ENCODE data around the gene MAP2K2.
A peak's percentile ranks its signal among the peaks of the same experiment; 100 is the strongest.

MAP2K2 gene

DNA sequence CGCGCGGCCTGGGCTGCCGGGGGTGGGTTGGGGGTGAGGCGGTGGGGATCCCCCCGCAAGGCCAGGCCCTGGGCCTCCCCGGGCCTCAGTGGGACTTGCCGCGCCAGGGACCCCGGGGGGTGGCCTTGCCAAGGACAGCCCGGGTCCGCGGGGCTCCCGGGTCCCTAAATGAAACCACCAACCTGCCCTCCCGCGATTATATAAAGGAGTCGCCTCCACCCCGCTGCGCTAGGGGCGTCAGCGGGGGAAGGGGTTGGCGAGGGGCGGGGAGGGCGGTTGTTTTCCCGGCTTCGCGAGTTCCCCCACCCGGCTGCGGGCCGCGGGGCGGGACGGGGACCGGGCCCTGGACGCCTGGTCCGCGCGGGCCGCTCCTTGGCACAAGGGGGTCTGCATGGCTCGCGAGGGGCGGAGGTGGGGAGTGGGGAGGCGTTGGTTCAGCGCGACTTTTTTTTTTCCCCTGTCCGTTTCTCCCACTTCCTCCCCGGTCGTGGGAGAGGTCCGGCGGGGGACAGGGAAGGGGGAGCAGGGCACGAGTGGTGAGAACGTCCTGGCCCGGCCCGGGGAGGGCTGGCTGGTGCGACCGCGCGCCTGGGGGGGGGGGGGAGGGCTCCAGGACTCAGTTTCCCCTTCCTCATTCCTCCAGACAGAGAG, 56.4 kb downstream of the MAP2K2 start:
- DNase-seq (ENCODE audit: low spot score), result no peak
- in situ Hi-C loops (cut with MboI; ENCODE audit: low pct_unique_long_range_greater_than_20kb, low sequenced_read_pairs, unreplicated experiment), result no loop called here
- no peak for TF ChIP-seq CTCF (IDR thresholded peaks at IDR 0.05; ENCODE audit: extremely low read depth, insufficient read depth, missing control alignments)

- in situ Hi-C loops (cut with MboI; ENCODE audit: low pct_unique_long_range_greater_than_20kb, low sequenced_read_pairs, unreplicated experiment), result no loop called here
- peak; percentile 87 for DNase-seq (ENCODE audit: low spot score)
Observed at GRCh38 chr19:4066682-4067395, 57.1 kb downstream of the MAP2K2 start, which contains the start of gene ZBTB7A. Gene ZBTB7A (minus strand): TSS chr19:4066899. CDS start chr19:4055232, 11,667 bp downstream.

DNA sequence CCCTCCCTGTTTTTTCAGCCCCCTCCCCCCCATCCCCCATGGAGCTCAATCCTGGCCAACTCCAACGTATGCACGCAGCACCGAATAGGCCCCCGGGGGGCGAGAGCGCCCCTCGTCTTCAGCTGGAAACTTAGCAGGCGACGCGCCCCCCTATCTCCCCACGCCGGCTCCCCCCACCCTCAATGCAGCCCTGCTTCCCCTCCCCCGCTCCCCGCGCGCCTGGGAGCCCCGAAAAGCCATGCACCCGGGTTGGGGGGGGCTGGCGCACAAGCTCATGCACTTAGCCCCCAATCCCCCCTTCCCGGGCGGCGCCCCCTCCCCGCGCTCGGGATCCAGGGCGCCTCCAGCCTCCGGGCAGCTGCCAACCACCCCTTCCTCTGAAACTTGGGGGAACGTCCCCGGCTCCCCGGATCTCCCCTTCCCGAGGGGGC, 57.7 kb downstream of the MAP2K2 start:
- in situ Hi-C loops (cut with MboI; ENCODE audit: low pct_unique_long_range_greater_than_20kb, low sequenced_read_pairs, unreplicated experiment), result no loop called here

More at GRCh38 chr19:4066682-4067395, 57.1 kb downstream of the MAP2K2 start, which contains the start of gene ZBTB7A:
- no peak for TF ChIP-seq CTCF (IDR thresholded peaks at IDR 0.05; ENCODE audit: extremely low read depth, insufficient read depth, missing control alignments)

GRCh38 chr19:4065430-4066175, 58.3 kb downstream of the MAP2K2 start:
- no peak for TF ChIP-seq CTCF (IDR thresholded peaks at IDR 0.05; ENCODE audit: extremely low read depth, insufficient read depth, missing control alignments)
- in situ Hi-C loops (cut with MboI; ENCODE audit: low pct_unique_long_range_greater_than_20kb, low sequenced_read_pairs, unreplicated experiment), result no loop called here
- DNase-seq (ENCODE audit: low spot score), result peak; percentile 100

More for the DNA sequence above, 57.7 kb downstream of the MAP2K2 start:
- TF ChIP-seq CTCF (IDR thresholded peaks at IDR 0.05; ENCODE audit: extremely low read depth, insufficient read depth, missing control alignments), result no peak
- no peak for DNase-seq (ENCODE audit: low spot score)

- in situ Hi-C loops (cut with MboI; ENCODE audit: low pct_unique_long_range_greater_than_20kb, low sequenced_read_pairs, unreplicated experiment), result no loop called here
- DNase-seq (ENCODE audit: low spot score), result no peak
- no peak for TF ChIP-seq CTCF (IDR thresholded peaks at IDR 0.05; ENCODE audit: extremely low read depth, insufficient read depth, missing control alignments)
Observed at GRCh38 chr19:4064496-4065260, 59.2 kb downstream of the MAP2K2 start.

- DNase-seq (ENCODE audit: low spot score), result no peak
- no peak for TF ChIP-seq CTCF (IDR thresholded peaks at IDR 0.05; ENCODE audit: extremely low read depth, insufficient read depth, missing control alignments)
Observed at GRCh38 chr19:4064149-4064495, 59.8 kb downstream of the MAP2K2 start.

More at GRCh38 chr19:4064149-4064495, 59.8 kb downstream of the MAP2K2 start:
- in situ Hi-C loops (cut with MboI; ENCODE audit: low pct_unique_long_range_greater_than_20kb, low sequenced_read_pairs, unreplicated experiment), result no loop called here

Measured in GM13977 (cell line).